KOPT-K1 (cell line): ENCODE data around the gene NUDT21.

ENCODE experiments used
- H3K27ac ChIP-seq: fragments of 200-600 bp; sonication (generic); 2 replicates; pipeline ENCODE4 v1.5.1; 2016; ENCODE audit warnings: antibody characterized with exemption, mild to moderate bottlenecking, low read depth, low read length; ENCODE audit not compliant: poor library complexity, severe bottlenecking
- H3K36me3 ChIP-seq: fragments of 200-600 bp; sonication (generic); 2 replicates; pipeline ENCODE4 v1.5.1; 2017; ENCODE audit warnings: antibody characterized with exemption, mild to moderate bottlenecking, low read length, moderate library complexity; ENCODE audit not compliant: insufficient read depth
- H3K9me3 ChIP-seq: fragments of 200-600 bp; sonication (generic); 2 replicates; pipeline ENCODE4 v1.5.1; 2017; ENCODE audit warnings: antibody characterized with exemption, low read length, mild to moderate bottlenecking; ENCODE audit not compliant: insufficient read depth, poor library complexity, severe bottlenecking

The NUDT21 gene

GRCh38 chr16:56470666-56471065 lies 19.5 kb upstream of the NUDT21 start:
- no peaks in the 10 kb centered on the region for H3K9me3 ChIP-seq
- H3K27ac ChIP-seq: no peak overlapping the region
- peaks cover 100% of the 10 kb centered on the region for H3K36me3 ChIP-seq

GRCh38 chr16:56470232-56470631 lies 19.1 kb upstream of the NUDT21 start:
- peaks cover 100% of the 10 kb centered on the region for H3K36me3 ChIP-seq
- no peak overlapping the region for H3K27ac ChIP-seq

GRCh38 chr16:56469748-56470147 lies 18.6 kb upstream of the NUDT21 start:
- Histone ChIP-seq H3K9me3 (no peaks in the 10 kb centered on the region), H3K27ac (no peak overlapping the region), H3K36me3 (peaks cover 100% of the 10 kb centered on the region)

More at GRCh38 chr16:56470232-56470631, 19.1 kb upstream of the NUDT21 start:
- no peaks in the 10 kb centered on the region for H3K9me3 ChIP-seq

- Histone ChIP-seq H3K9me3 (no peaks in the 10 kb centered on the region), H3K27ac (no peak overlapping the region), H3K36me3 (peaks cover 100% of the 10 kb centered on the region)
Observed at GRCh38 chr16:56468800-56469199, 17.7 kb upstream of the NUDT21 start.

- Histone ChIP-seq H3K9me3 (no peaks in the 10 kb centered on the region), H3K27ac (no peak overlapping the region), H3K36me3 (peaks cover 99% of the 10 kb centered on the region)
Observed at GRCh38 chr16:56466344-56466743, 15.2 kb upstream of the NUDT21 start.

- peaks cover 99% of the 10 kb centered on the region for H3K36me3 ChIP-seq
Observed at GRCh38 chr16:56463153-56463552, 12.0 kb upstream of the NUDT21 start.

GRCh38 chr16:56462064-56462796 lies 11.1 kb upstream of the NUDT21 start:
- Histone ChIP-seq H3K27ac (no peak overlapping the region), H3K36me3 (peaks cover 99% of the 10 kb centered on the region), H3K9me3 (no peaks in the 10 kb centered on the region)

More at GRCh38 chr16:56463153-56463552, 12.0 kb upstream of the NUDT21 start:
- H3K9me3 ChIP-seq: no peaks in the 10 kb centered on the region
- no peak overlapping the region for H3K27ac ChIP-seq

- Histone ChIP-seq H3K27ac (no peak overlapping the region), H3K9me3 (no peaks in the 10 kb centered on the region), H3K36me3 (peaks cover 99% of the 10 kb centered on the region)
Observed at GRCh38 chr16:56460101-56460500, 9.0 kb upstream of the NUDT21 start.

- peaks cover 99% of the 10 kb centered on the region for H3K36me3 ChIP-seq
- no peak overlapping the region for H3K27ac ChIP-seq
- no peaks in the 10 kb centered on the region for H3K9me3 ChIP-seq
Observed at GRCh38 chr16:56457927-56458470, 6.9 kb upstream of the NUDT21 start.

GRCh38 chr16:56451753-56452689 lies 889 bp upstream of the NUDT21 start:
- Histone ChIP-seq H3K36me3 (peaks cover 51% of the 10 kb centered on the region), H3K27ac (peak overlapping the region; percentile 84), H3K9me3 (no peaks in the 10 kb centered on the region)

- no peaks in the 10 kb centered on the region for H3K9me3 ChIP-seq
- H3K36me3 ChIP-seq: peaks cover 51% of the 10 kb centered on the region
- H3K27ac ChIP-seq: peak overlapping the region; percentile 84
Observed at GRCh38 chr16:56450275-56450985, 702 bp downstream of the NUDT21 start.

- no peak overlapping the region for H3K27ac ChIP-seq
- no peaks in the 10 kb centered on the region for H3K9me3 ChIP-seq
- peaks cover 50% of the 10 kb centered on the region for H3K36me3 ChIP-seq
Observed at GRCh38 chr16:56448005-56448404, 3.1 kb downstream of the NUDT21 start.

- Histone ChIP-seq H3K36me3 (peaks cover 56% of the 10 kb centered on the region), H3K27ac (no peak overlapping the region), H3K9me3 (no peaks in the 10 kb centered on the region)
Observed at GRCh38 chr16:56447286-56447685, 3.8 kb downstream of the NUDT21 start.

GRCh38 chr16:56438038-56438437 lies 13.1 kb downstream of the NUDT21 start:
- no peaks in the 10 kb centered on the region for H3K9me3 ChIP-seq
- peaks cover 94% of the 10 kb centered on the region for H3K36me3 ChIP-seq
- no peak overlapping the region for H3K27ac ChIP-seq

GRCh38 chr16:56436258-56436657 lies 14.9 kb downstream of the NUDT21 start:
- no peaks in the 10 kb centered on the region for H3K9me3 ChIP-seq
- H3K36me3 ChIP-seq: peaks cover 94% of the 10 kb centered on the region
- no peak overlapping the region for H3K27ac ChIP-seq
